IMR-90 (cell line): ENCODE data around the gene PLXND1. TPM values are rescaled to one million over a fixed set of nuclear protein-coding genes. Genes with fewer than 3 reads are reported as not detected.

Source experiments
- ATAC-seq: fragments of 200-7000 bp; cut with Tn5 transposase; 2 replicates; pipeline ENCODE4 v1.9.1; 2020; ENCODE audit warnings: low read depth, mild to moderate bottlenecking, moderate library complexity
- BruUV-seq: library from RNA; stranded (reverse); fragments of 400-500 nt; replicated peaks from 2 replicates; lab custom pipeline; 2021; lab: Mats Ljungman, UMichigan
- CTCF ChIA-PET: fragments of 300-600 bp; formaldehyde crosslinking; extraction: SDS; loops from one replicate; lab custom pipeline; 2021; ENCODE audit warnings: antibody characterized with exemption; lab: Yijun Ruan, JAX
- POLR2A ChIA-PET: fragments of 300-600 bp; sonication (Branson Sonifier 250); formaldehyde crosslinking; loops from one replicate; lab custom pipeline; 2022; ENCODE audit warnings: antibody characterized with exemption; ENCODE audit not compliant: unreplicated experiment; lab: Charles Lee
- DNase-seq: peaks from one replicate; pipeline ENCODE4 v3.0.0; 2013
- H2AFZ ChIP-seq: replicated peaks from 2 replicates; pipeline ENCODE3; 2013; ENCODE audit warnings: low read length, mild to moderate bottlenecking; ENCODE audit not compliant: poor library complexity
- H2AK5ac ChIP-seq: 2 replicates; pipeline ENCODE4 v1.6.1; 2013; ENCODE audit warnings: low read depth, low read length, inconsistent platforms
- H2AK9ac ChIP-seq: replicated peaks from 2 replicates; pipeline ENCODE3; 2013; ENCODE audit warnings: mild to moderate bottlenecking, low read depth, low read length, moderate library complexity; ENCODE audit not compliant: poor library complexity
- H2BK120ac ChIP-seq: 2 replicates; pipeline ENCODE4 v1.6.1; 2013; ENCODE audit warnings: low read depth, low read length, inconsistent platforms
- H2BK15ac ChIP-seq: 3 replicates; pipeline ENCODE4 v1.6.1; 2013; ENCODE audit warnings: low read depth, low read length, inconsistent platforms
- H2BK20ac ChIP-seq: 2 replicates; pipeline ENCODE4 v1.6.1; 2013; ENCODE audit warnings: low read depth, mild to moderate bottlenecking, inconsistent platforms, low read length, moderate library complexity
- H2BK5ac ChIP-seq: 2 replicates; pipeline ENCODE4 v1.6.1; 2013; ENCODE audit warnings: mild to moderate bottlenecking, low read depth, low read length, inconsistent platforms; ENCODE audit not compliant: poor library complexity, severe bottlenecking
- H3K14ac ChIP-seq: replicated peaks from 2 replicates; pipeline ENCODE4 v1.6.1; 2013; ENCODE audit warnings: low read depth, low read length, inconsistent platforms
- H3K18ac ChIP-seq: 2 replicates; pipeline ENCODE4 v1.6.1; 2013; ENCODE audit warnings: low read depth, low read length, control low read depth
- H3K23ac ChIP-seq: 2 replicates; pipeline ENCODE4 v1.6.1; 2013; ENCODE audit warnings: low read depth, low read length, inconsistent platforms
- H3K27ac ChIP-seq: 2 replicates; pipeline ENCODE4 v1.5.1; 2013; ENCODE audit warnings: mild to moderate bottlenecking, control low read depth, low read length; ENCODE audit not compliant: insufficient read depth
- H3K27me3 ChIP-seq: 2 replicates; pipeline ENCODE4 v1.6.1; 2013; ENCODE audit warnings: low read length; ENCODE audit not compliant: control insufficient read depth, insufficient read depth
- H3K36me3 ChIP-seq: 2 replicates; pipeline ENCODE4 v1.6.1; 2013; ENCODE audit warnings: low read length, mixed read lengths; ENCODE audit not compliant: control insufficient read depth, insufficient read depth
- H3K4ac ChIP-seq: 2 replicates; pipeline ENCODE4 v1.6.1; 2013; ENCODE audit warnings: low read depth, low read length, inconsistent platforms
- H3K4me1 ChIP-seq: 2 replicates; pipeline ENCODE4 v1.6.1; 2013; ENCODE audit warnings: low read length, mixed read lengths; ENCODE audit not compliant: control insufficient read depth, insufficient read depth
- H3K4me2 ChIP-seq: 2 replicates; pipeline ENCODE4 v1.6.1; 2013; ENCODE audit warnings: low read depth, mild to moderate bottlenecking, control low read depth, low read length, moderate library complexity
- H3K4me3 ChIP-seq: 2 replicates; pipeline ENCODE4 v1.5.1; 2013; ENCODE audit warnings: low read depth, mild to moderate bottlenecking, control low read depth, low read length, moderate library complexity; ENCODE audit not compliant: insufficient read depth
- H3K56ac ChIP-seq: 2 replicates; pipeline ENCODE4 v1.6.1; 2013; ENCODE audit warnings: low read length, inconsistent platforms; ENCODE audit not compliant: insufficient read depth; ENCODE audit errors: extremely low read depth
- H3K79me1 ChIP-seq, 2 experiments: 2 replicates each; pipeline ENCODE4 v1.6.1; 2013; ENCODE audit warnings: low read length in 2 of 2, inconsistent platforms in 1 of 2, low read depth in 1 of 2
- H3K9ac ChIP-seq: 2 replicates; pipeline ENCODE4 v1.6.1; 2013; ENCODE audit warnings: low read depth, low read length, control low read depth
- H3K9me1 ChIP-seq: 2 replicates; pipeline ENCODE4 v1.6.1; 2013; ENCODE audit warnings: low read length, inconsistent platforms; ENCODE audit not compliant: insufficient read depth
- H3K9me3 ChIP-seq: 2 replicates; pipeline ENCODE4 v1.6.1; 2013; ENCODE audit warnings: low read length; ENCODE audit not compliant: control insufficient read depth, insufficient read depth
- H4K20me1 ChIP-seq: 2 replicates; pipeline ENCODE4 v1.6.1; 2013; ENCODE audit warnings: low read length, inconsistent platforms; ENCODE audit not compliant: insufficient read depth
- H4K5ac ChIP-seq: 2 replicates; pipeline ENCODE4 v1.6.1; 2013; ENCODE audit warnings: mild to moderate bottlenecking, low read depth, low read length, control low read depth
- H4K8ac ChIP-seq, 2 experiments: 2 replicates each; pipeline ENCODE4 v1.6.1; 2013; ENCODE audit warnings: low read depth in 2 of 2, low read length in 2 of 2, control low read depth in 1 of 2, inconsistent platforms in 1 of 2
- H4K91ac ChIP-seq: 2 replicates; pipeline ENCODE4 v1.6.1; 2013; ENCODE audit warnings: low read depth, low read length, inconsistent platforms; ENCODE audit not compliant: insufficient read depth
- BHLHE40 ChIP-seq: fragments of 150-350 bp; IDR thresholded peaks from 2 replicates; pipeline ENCODE4 v1.6.1; 2016; ENCODE audit warnings: mild to moderate bottlenecking, low read depth, low read length
- CHD1 ChIP-seq: IDR thresholded peaks from 2 replicates; pipeline ENCODE4 v1.6.1; 2012; ENCODE audit warnings: low read depth, low read length, improper control_type of control experiment
- ELK1 ChIP-seq: fragments of 150-350 bp; IDR thresholded peaks from 2 replicates; pipeline ENCODE4 v1.6.1; 2016; ENCODE audit warnings: low read depth, mild to moderate bottlenecking, low read length, moderate library complexity, borderline replicate concordance
- FOS ChIP-seq: fragments of 150-350 bp; IDR thresholded peaks from 2 replicates; pipeline ENCODE4 v1.6.1; 2016; ENCODE audit warnings: low read depth, low read length
- MAZ ChIP-seq: IDR thresholded peaks from 2 replicates; pipeline ENCODE4 v1.6.1; 2012; ENCODE audit warnings: low read depth, mild to moderate bottlenecking, low read length, improper control_type of control experiment, moderate library complexity, borderline replicate concordance
- NFE2L2 ChIP-seq: fragments of 150-350 bp; IDR thresholded peaks from 2 replicates; pipeline ENCODE4 v1.6.1; 2016; ENCODE audit warnings: low read depth, mild to moderate bottlenecking, low read length
- POLR2A ChIP-seq: IDR thresholded peaks from 2 replicates; pipeline ENCODE4 v1.6.1; 2012; ENCODE audit warnings: mild to moderate bottlenecking, low read depth, low read length
- RFX5 ChIP-seq: IDR thresholded peaks from 2 replicates; pipeline ENCODE4 v1.8.0; 2012; ENCODE audit warnings: low read depth, mild to moderate bottlenecking, low read length, moderate library complexity
- SMC3 ChIP-seq: fragments of 150-350 bp; IDR thresholded peaks from 2 replicates; pipeline ENCODE4 v1.6.1; 2016; ENCODE audit warnings: low read depth, mild to moderate bottlenecking, antibody characterized with exemption, low read length, moderate library complexity
- WGBS, 2 experiments: methylation state at CpG; one replicate each; pipeline versions ENCODE4 v1.1.5 to v1.1.7; 2013; ENCODE audit warnings: missing lambda C conversion rate in 2 of 2; ENCODE audit not compliant: insufficient read length in 1 of 2; ENCODE audit errors: extremely low coverage in 2 of 2; 5-methylcytosine and 5-hydroxymethylcytosine counted together
- dilution Hi-C: fragments of 300-500 bp; cut with HindIII; formaldehyde crosslinking; loops from one replicate; pipeline ENCODE4 v1.14.3; 2018; ENCODE audit warnings: low sequenced_read_pairs; ENCODE audit not compliant: unreplicated experiment
- in situ Hi-C: fragments of 300-500 bp; cut with MboI; formaldehyde crosslinking; loops from 3 replicates; pipeline ENCODE4 v1.14.3; 2019; ENCODE audit warnings: low sequenced_read_pairs, inconsistent platforms, mixed read lengths
- intact Hi-C: fragments of 100-400 bp; cut with micrococcal nuclease; formaldehyde crosslinking; loops from 2 replicates; pipeline ENCODE4 v1.10.0; 2022
- polyA plus RNA-seq, 3 experiments: library from polyadenylated mRNA; depleted of rRNA; stranded (reverse); fragments of >200 nt; gene quantifications; 2 replicates each; pipeline ENCODE4 v1.2.3, GENCODE V29; 2012; ENCODE audit warnings: low replicate concordance in 1 of 3
- total RNA-seq: library from RNA; depleted of rRNA; stranded (reverse); fragments of >200 nt; gene quantifications from 2 replicates; pipeline ENCODE4 v1.2.3, GENCODE V29; 2012
- TF ChIP-seq, protein P1 (sequence below): conservative IDR thresholded peaks from 2 replicates; pipeline ENCODE4 v1.5.1; 2012; ENCODE audit warnings: mild to moderate bottlenecking, low read depth, low read length, improper control_type of control experiment
- TF ChIP-seq, protein P2 (sequence below): fragments of 150-350 bp; IDR thresholded peaks from 2 replicates; pipeline ENCODE4 v1.6.1; 2017; ENCODE audit warnings: mild to moderate bottlenecking, antibody characterized with exemption, low read length, low read depth

PLXND1 gene
- total and polyA plus RNA-seq, 2 of the 4 experiments (the other 2 are of a cell fraction) = 19.2 to 67.1 TPM

- DNase-seq (no peak), ATAC-seq (no peak)
- Histone ChIP-seq H3K4ac (no peak overlapping the region), H3K36me3 (peaks cover 36% of the 10 kb centered on the region), H3K79me1 (peaks cover 0 to 24% of the 10 kb centered on the region in 2 experiments; a peak in 3 of 4 replicates), H4K8ac (no peak overlapping the region), H3K27ac (no peak overlapping the region), H4K5ac (no peak overlapping the region), H3K4me1 (peaks cover 4% of the 10 kb centered on the region; the same call in 1 of the 2 replicates), H2BK5ac (no peak overlapping the region), H2AFZ (no peak overlapping the region), H4K20me1 (peaks cover 4% of the 10 kb centered on the region), H3K9me3 (no peaks in the 10 kb centered on the region), H3K4me2 (no peak overlapping the region), H3K56ac (no peak overlapping the region), H2BK120ac (no peak overlapping the region), H2BK20ac (no peak overlapping the region), H3K23ac (no peak overlapping the region), H3K27me3 (no peaks in the 10 kb centered on the region), H2AK5ac (no peak overlapping the region), H4K91ac (no peak overlapping the region), H3K4me3 (no peak overlapping the region), H3K18ac (no peak overlapping the region), H3K14ac (no peak overlapping the region), H2BK15ac (no peak overlapping the region), H3K9me1 (0 out of 2 replicates have a peak, but pooled peaks cover 2% of the 10 kb centered on the region), H3K9ac (no peak overlapping the region), H2AK9ac (no peak overlapping the region)
- dilution Hi-C loops = no loop called here
- TF ChIP-seq FOS (no peak), ELK1 (no peak), SMC3 (no peak), MAZ (no peak), RFX5 (no peak), BHLHE40 (no peak), NFE2L2 (no peak), POLR2A (no peak), CHD1 (no peak)
- TF ChIP-seq, protein P1, sequence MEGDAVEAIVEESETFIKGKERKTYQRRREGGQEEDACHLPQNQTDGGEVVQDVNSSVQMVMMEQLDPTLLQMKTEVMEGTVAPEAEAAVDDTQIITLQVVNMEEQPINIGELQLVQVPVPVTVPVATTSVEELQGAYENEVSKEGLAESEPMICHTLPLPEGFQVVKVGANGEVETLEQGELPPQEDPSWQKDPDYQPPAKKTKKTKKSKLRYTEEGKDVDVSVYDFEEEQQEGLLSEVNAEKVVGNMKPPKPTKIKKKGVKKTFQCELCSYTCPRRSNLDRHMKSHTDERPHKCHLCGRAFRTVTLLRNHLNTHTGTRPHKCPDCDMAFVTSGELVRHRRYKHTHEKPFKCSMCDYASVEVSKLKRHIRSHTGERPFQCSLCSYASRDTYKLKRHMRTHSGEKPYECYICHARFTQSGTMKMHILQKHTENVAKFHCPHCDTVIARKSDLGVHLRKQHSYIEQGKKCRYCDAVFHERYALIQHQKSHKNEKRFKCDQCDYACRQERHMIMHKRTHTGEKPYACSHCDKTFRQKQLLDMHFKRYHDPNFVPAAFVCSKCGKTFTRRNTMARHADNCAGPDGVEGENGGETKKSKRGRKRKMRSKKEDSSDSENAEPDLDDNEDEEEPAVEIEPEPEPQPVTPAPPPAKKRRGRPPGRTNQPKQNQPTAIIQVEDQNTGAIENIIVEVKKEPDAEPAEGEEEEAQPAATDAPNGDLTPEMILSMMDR = no peak
- TF ChIP-seq, protein P2, sequence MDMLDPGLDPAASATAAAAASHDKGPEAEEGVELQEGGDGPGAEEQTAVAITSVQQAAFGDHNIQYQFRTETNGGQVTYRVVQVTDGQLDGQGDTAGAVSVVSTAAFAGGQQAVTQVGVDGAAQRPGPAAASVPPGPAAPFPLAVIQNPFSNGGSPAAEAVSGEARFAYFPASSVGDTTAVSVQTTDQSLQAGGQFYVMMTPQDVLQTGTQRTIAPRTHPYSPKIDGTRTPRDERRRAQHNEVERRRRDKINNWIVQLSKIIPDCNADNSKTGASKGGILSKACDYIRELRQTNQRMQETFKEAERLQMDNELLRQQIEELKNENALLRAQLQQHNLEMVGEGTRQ = no peak
- intact Hi-C loops = no loop called here
- in situ Hi-C loops = no loop called here
- BruUV-seq = no TSS peak
- WGBS, 2 experiments = 100% methylated on average over 1 of the region's 8 CpGs; no CpG with 5 or more reads in 1 of the 2 experiments
- CTCF ChIA-PET = no interaction called here
- POLR2A ChIA-PET = no interaction called here
These were observed 24.9 kb downstream of the PLXND1 start for GRCh38 chr3:129581623-129582022.
